HFFc6 (cell line): Measurements from ENCODE around the gene FANCE. TPM values are rescaled to one million over a fixed set of nuclear protein-coding genes. Genes with fewer than 3 reads are reported as not detected.

Experiments used
- DNase-seq: peaks from one replicate; pipeline ENCODE4 v3.0.0-alpha.2; 2018
- H3K27ac Mint-ChIP-seq: 2 replicates; pipeline ENCODE4 v1.8.0; 2020; ENCODE audit warnings: mild to moderate bottlenecking, mixed read lengths
- H3K27me3 Mint-ChIP-seq: 2 replicates; pipeline ENCODE4 v1.8.0; 2021; ENCODE audit warnings: mild to moderate bottlenecking, moderate library complexity, mixed read lengths; ENCODE audit not compliant: insufficient read depth
- H3K36me3 Mint-ChIP-seq: 2 replicates; pipeline ENCODE4 v1.8.0; 2021; ENCODE audit warnings: low read depth, mixed read lengths
- H3K4me1 Mint-ChIP-seq: 2 replicates; pipeline ENCODE4 v1.8.0; 2020; ENCODE audit warnings: low read depth, mixed read lengths
- H3K4me3 Mint-ChIP-seq: 2 replicates; pipeline ENCODE4 v1.8.0; 2020; ENCODE audit warnings: mild to moderate bottlenecking, moderate library complexity, mixed read lengths
- H3K9me3 Mint-ChIP-seq: 2 replicates; pipeline ENCODE4 v1.8.0; 2020; ENCODE audit warnings: mild to moderate bottlenecking, mixed read lengths
- total RNA-seq, 6 experiments: library from RNA; stranded (reverse); fragmentation: NEBNext Ultra II Directional; extraction: Animal tissue kit (Norgen Biotek cat#: 25700); gene quantifications; 2 replicates in 1 of 6; 3 replicates in 5 of 6; pipeline ENCODE4 v1.2.3, GENCODE V29; 2021
- TF ChIP-seq, protein P1 (sequence below): fragments of 200-600 bp; sonication (generic); IDR thresholded peaks from 2 replicates; pipeline ENCODE4 v1.5.0; 2021; ENCODE audit warnings: antibody characterized with exemption, mild to moderate bottlenecking

FANCE gene
- total RNA-seq, 6 experiments from 2014 or later = 7.2 to 10.7 (median 9.2) TPM

DNA sequence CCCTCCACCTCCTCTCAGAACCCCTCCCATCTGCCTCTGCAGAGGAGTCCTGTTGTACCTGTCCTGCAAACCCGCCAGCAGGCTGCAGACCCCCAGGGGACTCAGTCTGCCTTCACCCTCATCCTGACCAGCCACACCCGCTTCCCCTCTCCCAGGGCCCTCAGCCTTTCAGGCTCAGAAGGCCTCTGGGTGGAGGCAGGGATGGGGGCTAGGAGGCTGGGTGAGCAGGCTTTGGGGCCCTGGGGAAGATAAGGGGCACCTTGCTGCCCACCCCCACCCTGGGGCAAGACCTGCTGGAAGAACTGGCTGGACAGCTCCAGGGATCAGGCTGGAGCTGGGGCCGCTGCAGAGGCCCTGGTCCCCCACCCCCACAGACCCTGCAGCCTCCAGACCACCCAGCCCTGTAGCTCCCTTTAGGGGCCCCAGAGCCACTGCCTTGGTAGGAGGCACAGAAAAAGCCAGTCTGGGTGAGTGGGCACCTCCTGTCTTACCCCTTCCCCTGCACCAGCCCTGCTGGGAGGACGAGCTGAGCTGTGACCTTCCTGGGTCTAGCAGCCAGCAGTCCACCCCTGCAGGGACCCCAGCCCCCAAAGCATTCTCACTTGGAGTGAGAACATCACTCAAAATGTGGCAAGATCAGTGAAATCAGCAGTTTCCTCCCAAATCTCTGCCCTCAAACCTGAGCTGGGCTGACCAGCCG is 39.6 kb downstream of the FANCE start:
- Mint-ChIP-seq H3K9me3 (no peaks in the 10 kb centered on the region), H3K4me1 (peaks cover 73% of the 10 kb centered on the region), H3K4me3 (no peak overlapping the region), H3K27ac (peak overlapping the region; percentile 38; the same call in 1 of the 2 replicates), H3K27me3 (no peaks in the 10 kb centered on the region; the same call in 1 of the 2 replicates), H3K36me3 (no peaks in the 10 kb centered on the region; the same call in 1 of the 2 replicates)
- TF ChIP-seq, protein P1, sequence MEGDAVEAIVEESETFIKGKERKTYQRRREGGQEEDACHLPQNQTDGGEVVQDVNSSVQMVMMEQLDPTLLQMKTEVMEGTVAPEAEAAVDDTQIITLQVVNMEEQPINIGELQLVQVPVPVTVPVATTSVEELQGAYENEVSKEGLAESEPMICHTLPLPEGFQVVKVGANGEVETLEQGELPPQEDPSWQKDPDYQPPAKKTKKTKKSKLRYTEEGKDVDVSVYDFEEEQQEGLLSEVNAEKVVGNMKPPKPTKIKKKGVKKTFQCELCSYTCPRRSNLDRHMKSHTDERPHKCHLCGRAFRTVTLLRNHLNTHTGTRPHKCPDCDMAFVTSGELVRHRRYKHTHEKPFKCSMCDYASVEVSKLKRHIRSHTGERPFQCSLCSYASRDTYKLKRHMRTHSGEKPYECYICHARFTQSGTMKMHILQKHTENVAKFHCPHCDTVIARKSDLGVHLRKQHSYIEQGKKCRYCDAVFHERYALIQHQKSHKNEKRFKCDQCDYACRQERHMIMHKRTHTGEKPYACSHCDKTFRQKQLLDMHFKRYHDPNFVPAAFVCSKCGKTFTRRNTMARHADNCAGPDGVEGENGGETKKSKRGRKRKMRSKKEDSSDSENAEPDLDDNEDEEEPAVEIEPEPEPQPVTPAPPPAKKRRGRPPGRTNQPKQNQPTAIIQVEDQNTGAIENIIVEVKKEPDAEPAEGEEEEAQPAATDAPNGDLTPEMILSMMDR = no peak
- no peak for DNase-seq

DNA sequence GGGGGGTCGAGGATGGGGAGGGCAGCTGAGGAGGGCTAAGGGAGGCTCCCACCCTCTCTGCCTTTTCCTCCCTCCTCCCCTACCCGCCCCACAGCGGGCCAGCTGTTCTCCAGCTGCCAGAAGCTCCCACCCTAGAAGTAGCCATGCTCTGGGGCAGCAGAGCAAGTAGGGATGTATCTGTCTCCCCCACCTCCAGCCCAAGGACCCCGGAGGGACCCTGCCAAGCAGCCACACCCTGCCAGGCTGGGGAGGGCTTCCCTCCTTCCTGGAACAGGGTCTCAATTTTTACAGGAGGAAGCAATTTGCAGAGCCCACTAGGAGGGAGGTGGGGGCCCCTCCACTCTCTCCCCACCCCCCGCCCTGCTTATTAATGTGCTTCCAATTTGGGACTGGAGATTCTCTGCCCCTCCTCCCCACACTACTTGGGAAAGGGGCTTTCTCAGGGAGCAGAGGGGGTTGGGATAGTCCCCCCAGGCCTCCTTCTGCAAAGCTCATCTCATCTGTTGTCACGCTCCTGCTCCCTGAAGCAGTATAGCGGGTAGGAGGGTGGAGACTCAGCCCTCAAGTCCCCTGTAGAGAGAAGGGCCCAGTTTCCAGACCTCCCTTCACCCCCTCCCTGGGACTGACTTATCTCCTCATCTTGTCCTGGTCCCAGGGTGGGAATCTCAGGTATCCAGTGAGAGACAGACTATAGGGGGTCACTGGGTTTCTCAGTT is 40.3 kb downstream of the FANCE start:
- DNase-seq = no peak
- peaks cover 67% of the 10 kb centered on the region for H3K4me1 Mint-ChIP-seq
- H3K36me3 Mint-ChIP-seq = no peaks in the 10 kb centered on the region
- no peaks in the 10 kb centered on the region; the same call in 1 of the 2 replicates for H3K27me3 Mint-ChIP-seq
- peak overlapping the region; percentile 68; the same call in 1 of the 2 replicates for H3K27ac Mint-ChIP-seq
- TF ChIP-seq, protein P1 = no peak
- no peaks in the 10 kb centered on the region for H3K9me3 Mint-ChIP-seq
- H3K4me3 Mint-ChIP-seq = no peak overlapping the region

DNA sequence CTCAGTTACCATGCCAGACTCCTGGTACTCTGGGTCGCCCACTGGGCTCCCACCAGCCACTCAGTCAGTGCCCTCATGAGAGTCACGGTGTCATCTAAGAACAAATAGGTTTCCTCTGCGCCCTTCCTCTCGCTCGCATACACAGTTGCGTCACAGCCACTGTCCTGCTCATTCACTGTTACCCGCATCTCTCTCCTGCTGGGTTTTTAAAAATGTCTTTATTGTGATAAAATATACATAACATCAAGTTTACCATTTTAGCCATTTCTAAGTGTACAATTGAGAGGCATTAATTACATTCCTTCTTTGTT is 40.8 kb downstream of the FANCE start:
- Mint-ChIP-seq H3K4me3 (no peak overlapping the region), H3K27me3 (no peaks in the 10 kb centered on the region; the same call in 1 of the 2 replicates), H3K4me1 (peaks cover 63% of the 10 kb centered on the region), H3K36me3 (no peaks in the 10 kb centered on the region), H3K9me3 (no peaks in the 10 kb centered on the region), H3K27ac (peak overlapping the region; percentile 68)
- TF ChIP-seq, protein P1 = no peak
- no peak for DNase-seq

DNA sequence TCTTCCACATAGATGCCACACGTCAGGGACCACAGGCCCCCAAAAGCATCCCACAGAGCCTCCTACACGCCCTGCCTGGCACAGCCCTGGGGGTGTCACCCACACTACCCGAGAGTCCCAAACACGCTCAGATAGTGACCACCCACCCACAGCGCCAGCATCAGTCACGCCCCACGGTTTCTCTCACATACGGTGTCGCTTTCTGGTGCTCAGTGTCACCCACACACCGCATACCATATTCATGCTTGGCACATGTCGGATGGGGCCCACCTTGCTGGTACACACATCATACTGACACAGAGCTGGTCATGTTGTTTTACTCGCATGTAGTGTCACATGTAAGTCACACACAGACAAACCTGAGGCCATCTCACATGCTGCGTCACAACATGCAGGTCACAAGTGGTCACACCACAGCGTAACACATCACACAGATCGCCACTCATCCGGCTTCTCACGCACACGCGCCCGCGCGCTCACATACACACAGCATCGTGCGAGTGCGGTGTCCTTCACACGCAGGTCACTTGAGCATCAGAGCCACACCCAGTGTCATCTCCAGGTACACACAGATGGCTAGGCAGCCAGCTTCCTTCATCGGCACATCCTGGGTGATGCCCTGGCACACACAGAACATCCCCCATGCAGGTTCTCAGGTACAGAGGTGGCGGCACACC is 41.3 kb downstream of the FANCE start:
- Mint-ChIP-seq H3K4me3 (peak overlapping the region; percentile 40), H3K4me1 (peaks cover 63% of the 10 kb centered on the region), H3K9me3 (no peaks in the 10 kb centered on the region), H3K27ac (peak overlapping the region; percentile 68), H3K36me3 (no peaks in the 10 kb centered on the region), H3K27me3 (peaks cover 2% of the 10 kb centered on the region)
- TF ChIP-seq, protein P1 = no peak
- no peak for DNase-seq

DNA sequence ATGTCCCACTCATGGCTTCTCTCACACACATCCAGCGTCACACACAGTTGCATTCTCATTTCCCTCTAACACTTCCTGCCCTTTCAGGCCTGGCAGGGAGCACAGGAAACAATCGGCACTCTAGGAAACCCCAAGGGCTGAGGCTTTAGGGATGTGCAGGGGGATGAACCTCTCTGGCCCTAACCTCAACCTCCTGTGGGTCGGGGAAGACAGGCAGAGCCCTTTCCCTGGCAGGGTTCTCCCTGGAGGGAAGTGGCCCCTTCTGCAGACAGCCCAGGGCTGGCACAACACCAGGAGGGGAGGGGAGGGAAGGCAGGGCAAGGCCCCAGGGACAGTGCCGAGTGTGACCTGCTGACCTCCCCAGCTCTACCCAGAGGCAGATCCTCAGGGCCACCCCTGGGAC is 42.0 kb downstream of the FANCE start:
- peak overlapping the region; percentile 68 for H3K27ac Mint-ChIP-seq
- H3K9me3 Mint-ChIP-seq = no peaks in the 10 kb centered on the region
- TF ChIP-seq, protein P1 = no peak
- H3K4me1 Mint-ChIP-seq = peaks cover 62% of the 10 kb centered on the region
- peak; percentile 44 for DNase-seq
- H3K4me3 Mint-ChIP-seq = peak overlapping the region; percentile 40
- no peaks in the 10 kb centered on the region for H3K36me3 Mint-ChIP-seq
- H3K27me3 Mint-ChIP-seq = peaks cover 3% of the 10 kb centered on the region
